GM12878 (cell line): ENCODE data around the gene NIN. TPM values are rescaled to one million over a fixed set of nuclear protein-coding genes. Genes with fewer than 3 reads are reported as not detected.

Experiments used
- BCL3 ChIP-seq: IDR thresholded peaks from 2 replicates; pipeline ENCODE4 v1.6.1; 2011; ENCODE audit warnings: borderline replicate concordance, low read depth, mild to moderate bottlenecking, moderate library complexity, low read length; ENCODE audit not compliant: insufficient read depth, poor library complexity, severe bottlenecking
- CBX5 ChIP-seq: sonication (generic); IDR thresholded peaks from 2 replicates; pipeline ENCODE4 v1.6.1; 2016; ENCODE audit warnings: low read depth, moderate library complexity, mild to moderate bottlenecking, inconsistent platforms
- CTCF ChIP-seq, 3 experiments: IDR thresholded peaks in 2 of 3; conservative IDR thresholded peaks in 1 of 3; 2 replicates each; pipeline ENCODE4 v1.5.1; 2011; ENCODE audit warnings: low read depth in 3 of 3, low read length in 3 of 3, mild to moderate bottlenecking in 3 of 3, control low read depth in 2 of 3, moderate library complexity in 2 of 3, inconsistent platforms in 1 of 3, mixed read lengths in 1 of 3; ENCODE audit not compliant: control insufficient read depth in 2 of 3, insufficient read depth in 1 of 3; ENCODE audit errors: extremely low read depth in 1 of 3
- E2F4 ChIP-seq: IDR thresholded peaks from 2 replicates; pipeline ENCODE4 v1.6.1; 2012; ENCODE audit warnings: low read depth, low read length, improper control_type of control experiment
- ESRRA ChIP-seq: IDR thresholded peaks from 2 replicates; pipeline ENCODE4 v1.6.1; 2012; ENCODE audit warnings: mild to moderate bottlenecking, low read length, improper control_type of control experiment
- FOXK2 ChIP-seq: fragments of 450-650 bp; IDR thresholded peaks from 2 replicates; pipeline ENCODE4 v1.6.1; 2017; ENCODE audit warnings: mild to moderate bottlenecking, moderate library complexity
- IKZF2 ChIP-seq, 2 experiments: fragments of 450-650 bp; IDR thresholded peaks; 2 replicates each; pipeline ENCODE4 v1.6.1; 2017; ENCODE audit warnings: mild to moderate bottlenecking in 2 of 2, moderate library complexity in 2 of 2
- IRF3 ChIP-seq: fragments of 450-650 bp; IDR thresholded peaks from 2 replicates; pipeline ENCODE4 v1.6.1; 2014; ENCODE audit warnings: mild to moderate bottlenecking
- IRF4 ChIP-seq: IDR thresholded peaks from 2 replicates; pipeline ENCODE4 v1.6.1; 2011; ENCODE audit warnings: low read depth, low read length
- JUNB ChIP-seq: IDR thresholded peaks from 2 replicates; pipeline ENCODE4 v1.6.1; 2016; ENCODE audit warnings: antibody characterized with exemption, mild to moderate bottlenecking
- JUND ChIP-seq: IDR thresholded peaks from 2 replicates; pipeline ENCODE4 v1.6.1; 2012; ENCODE audit warnings: low read depth, mild to moderate bottlenecking, low read length, improper control_type of control experiment, moderate library complexity
- KLF5 ChIP-seq: fragments of 450-650 bp; IDR thresholded peaks from 2 replicates; pipeline ENCODE4 v1.6.1; 2014; ENCODE audit warnings: mild to moderate bottlenecking; ENCODE audit not compliant: partially characterized antibody
- LARP7 ChIP-seq: fragments of 450-650 bp; IDR thresholded peaks from 2 replicates; pipeline ENCODE4 v1.6.1; 2017; ENCODE audit warnings: mild to moderate bottlenecking
- MEF2A ChIP-seq: IDR thresholded peaks from 2 replicates; pipeline ENCODE4 v1.6.1; 2011; ENCODE audit warnings: low read depth, mild to moderate bottlenecking, low read length, moderate library complexity; ENCODE audit not compliant: insufficient read depth
- MYB ChIP-seq: fragments of 150-350 bp; IDR thresholded peaks from 2 replicates; pipeline ENCODE4 v1.6.1; 2014; ENCODE audit warnings: mild to moderate bottlenecking, low read depth, low read length, borderline replicate concordance
- NFIC ChIP-seq: IDR thresholded peaks from 2 replicates; pipeline ENCODE4 v1.6.1; 2012; ENCODE audit warnings: low read depth, mild to moderate bottlenecking, inconsistent platforms, low read length, moderate library complexity
- NFYA ChIP-seq: IDR thresholded peaks from 2 replicates; pipeline ENCODE4 v1.6.1; 2011; ENCODE audit warnings: low read depth, mild to moderate bottlenecking, low read length, improper control_type of control experiment, borderline replicate concordance
- NR2F1 ChIP-seq: fragments of 450-650 bp; conservative IDR thresholded peaks from 2 replicates; pipeline ENCODE4 v1.6.1; 2017; ENCODE audit warnings: mild to moderate bottlenecking
- PML ChIP-seq: IDR thresholded peaks from 2 replicates; pipeline ENCODE4 v1.6.1; 2012; ENCODE audit warnings: low read length, inconsistent platforms
- POLR2A ChIP-seq: IDR thresholded peaks from 2 replicates; pipeline ENCODE4 v1.6.1; 2011; ENCODE audit warnings: low read depth, mild to moderate bottlenecking, low read length
- POLR2AphosphoS2 ChIP-seq: IDR thresholded peaks from 2 replicates; pipeline ENCODE4 v1.6.1; 2011; ENCODE audit warnings: low read depth, mild to moderate bottlenecking, low read length, improper control_type of control experiment, moderate library complexity
- RELA ChIP-seq: fragments of 450-650 bp; IDR thresholded peaks from 2 replicates; pipeline ENCODE4 v1.8.0; 2014; ENCODE audit warnings: borderline replicate concordance; ENCODE audit not compliant: partially characterized antibody
- SMC3 ChIP-seq: IDR thresholded peaks from 2 replicates; pipeline ENCODE4 v1.6.1; 2011; ENCODE audit warnings: low read length, improper control_type of control experiment, borderline replicate concordance
- SPI1 ChIP-seq: IDR thresholded peaks from 2 replicates; pipeline ENCODE4 v1.6.1; 2011; ENCODE audit warnings: low read depth, mild to moderate bottlenecking, low read length, moderate library complexity, borderline replicate concordance; ENCODE audit not compliant: insufficient read depth
- SREBF1 ChIP-seq: IDR thresholded peaks from 2 replicates; pipeline ENCODE4 v1.6.1; 2012; ENCODE audit warnings: mild to moderate bottlenecking, low read length
- SUZ12 ChIP-seq: fragments of 200-600 bp; sonication (generic); IDR thresholded peaks from one replicate; pipeline ENCODE4 v1.6.1; 2018; ENCODE audit warnings: antibody characterized with exemption, mild to moderate bottlenecking; ENCODE audit not compliant: unreplicated experiment
- TBL1XR1 ChIP-seq: IDR thresholded peaks from 2 replicates; pipeline ENCODE4 v1.6.1; 2012; ENCODE audit warnings: low read depth, low read length, improper control_type of control experiment
- TCF3 ChIP-seq: IDR thresholded peaks from 2 replicates; pipeline ENCODE4 v1.6.1; 2012; ENCODE audit warnings: low read depth, mild to moderate bottlenecking, low read length, borderline replicate concordance; ENCODE audit not compliant: insufficient read depth
- polyA plus RNA-seq, 11 experiments: library from polyadenylated mRNA; depleted of rRNA in 4 of 11; unstranded in 6 of 11; stranded (reverse) in 5 of 11; fragments of >200 nt; fragmentation: Nextera tagmentation in 4 of 11; fragmentation: Illumina TruSeq in 1 of 11; extraction: Ambion mirVana in 4 of 11; extraction: Trizol in 1 of 11; gene quantifications; 1 replicate in 1 of 11; 2 replicates in 10 of 11; pipeline versions ENCODE4 v1.2.1 to v1.2.3, GENCODE V29; 2011 to 2016; ENCODE audit warnings: inconsistent platforms in 2 of 11, missing spikeins in 2 of 11, low read depth in 1 of 11
- total RNA-seq, 4 experiments: library from RNA; depleted of rRNA in 3 of 4; stranded (reverse); fragments of >200 nt in 3 of 4; fragmentation: Illumina TruSeq in 1 of 4; extraction: Trizol in 1 of 4; gene quantifications; 2 replicates each; pipeline versions ENCODE4 v1.2.1 to v1.2.3, GENCODE V29; 2013 to 2021

Gene NIN
- total and polyA plus RNA-seq, 10 of the 15 experiments (the other 5 are each of a cell fraction or from before 2014, with no cell fraction given) = 16.2 to 135 (median 70.3) TPM

GRCh38 chr14:50736932-50737419, 94.0 kb downstream of the NIN start (continued):
- TF ChIP-seq KLF5 (no peak), POLR2A (peak; percentile 46), ESRRA (no peak), NFYA (no peak), JUNB (peak; percentile 84), LARP7 (no peak), PML (peak; percentile 28; the same call in 1 of the 2 replicates), IRF4 (peak; percentile 85; the same call in 1 of the 2 replicates), FOXK2 (no peak), SPI1 (no peak), MYB (no peak), CTCF (IDR thresholded peaks at IDR 0.05 in 2 of 3, conservative IDR thresholded peaks at IDR 0.05 in 1 of 3; ENCODE audit: control insufficient read depth in 2 of 3, extremely low read depth in 1 of 3, insufficient read depth in 1 of 3, low read depth in 3 of 3, low read length in 3 of 3) (no peak), RELA (no peak), SMC3 (no peak), SUZ12 (no peak), SREBF1 (no peak), MEF2A (0 out of 2 replicates have a peak, but pooled peaks have one; percentile 51), TCF3 (no peak), JUND (peak; percentile 32; the same call in 1 of the 2 replicates), POLR2AphosphoS2 (no peak), NFIC (peak; percentile 85; the same call in 1 of the 2 replicates), NR2F1 (no peak), BCL3 (peak; percentile 79), E2F4 (no peak), CBX5 (no peak; the same call in 1 of the 2 replicates), TBL1XR1 (0 out of 2 replicates have a peak, but pooled peaks have one; percentile 37), IRF3 (no peak), IKZF2 (IDR thresholded peaks at IDR 0.05) (peak; percentile 40 to 64; a peak in 2 of 4 replicates)
